Aorta (tissue), 5 donors: ENCODE data around the gene TNS1. TPM values are rescaled to one million over a fixed set of nuclear protein-coding genes. Genes with fewer than 3 reads are reported as not detected.

Source experiments
- ATAC-seq: fragments of 200-7000 bp; cut with Tn5 transposase; one replicate; pipeline ENCODE4 v1.9.1; 2022; ENCODE audit warnings: moderate library complexity; ENCODE audit not compliant: low FRiP score
- DNase-seq, 2 donors: peaks; one replicate each; pipeline ENCODE4 v3.0.0-alpha.2; 2020
- H3K27ac ChIP-seq, 2 donors: one replicate each; pipeline ENCODE4 v1.5.1; 2013; ENCODE audit warnings: low read length in 2 of 2, mild to moderate bottlenecking in 2 of 2, moderate library complexity in 2 of 2, control low read depth in 1 of 2, inconsistent platforms in 1 of 2, low read depth in 1 of 2
- H3K27me3 ChIP-seq, 2 donors: one replicate each; pipeline ENCODE4 v1.6.1; 2013; ENCODE audit warnings: control low read depth in 1 of 2, low read length in 1 of 2, mild to moderate bottlenecking in 1 of 2, moderate library complexity in 1 of 2; ENCODE audit not compliant: insufficient read depth in 2 of 2, control insufficient read depth in 1 of 2
- H3K36me3 ChIP-seq, 2 donors: one replicate each; pipeline ENCODE4 v1.6.1; 2013; ENCODE audit warnings: control low read depth in 1 of 2, low read length in 1 of 2, mild to moderate bottlenecking in 1 of 2; ENCODE audit not compliant: insufficient read depth in 2 of 2, control insufficient read depth in 1 of 2
- H3K4me1 ChIP-seq, 2 donors: one replicate each; pipeline ENCODE4 v1.6.1; 2013; ENCODE audit warnings: low read length in 2 of 2, control low read depth in 1 of 2, mild to moderate bottlenecking in 1 of 2, moderate library complexity in 1 of 2; ENCODE audit not compliant: insufficient read depth in 2 of 2, control insufficient read depth in 1 of 2
- H3K4me3 ChIP-seq, 2 donors: one replicate each; pipeline ENCODE4 v1.5.1; 2013; ENCODE audit warnings: low read length in 2 of 2, control low read depth in 1 of 2, mild to moderate bottlenecking in 1 of 2
- H3K9me3 ChIP-seq: one replicate; pipeline ENCODE4 v1.6.1; 2013; ENCODE audit warnings: mild to moderate bottlenecking, low read length; ENCODE audit not compliant: control insufficient read depth
- WGBS, 2 donors: extraction: QIAGEN DNeasy Blood & Tissue Kit; methylation state at CpG; one replicate each; pipeline ENCODE4 v1.1.7; 2013; 5-methylcytosine and 5-hydroxymethylcytosine counted together
- intact Hi-C, 2 donors: fragments of 100-400 bp; cut with DNase I; formaldehyde crosslinking; loops; one replicate each; pipeline versions ENCODE4 v1.14.2 to v1.15.0; 2022
- polyA plus RNA-seq, 2 donors: library from polyadenylated mRNA; stranded (reverse); fragments of 200-250 nt; gene quantifications; one replicate each; pipeline ENCODE4 v1.2.3, GENCODE V29; 2013
- total RNA-seq, 2 donors: library from RNA; stranded (reverse); fragmentation: NEBNext Ultra II Directional; extraction: Animal tissue kit (Norgen Biotek cat#: 25700); gene quantifications; one replicate each; pipeline ENCODE4 v1.2.1, GENCODE V29; 2021
- donor health status: healthy with polysubstance abuse.
- donor health status: Bipolar disorder and iron deficiency.
- donor health status: DM: no; HTN: no; CAD: no.
- donor health status: DM: no; HTN: no; CAD: no.
- donor health status: DM: yes; HTN: yes; CAD: no.

Gene TNS1
- total and polyA plus RNA-seq, 4 donors: 303 to 1,949 (median 930) TPM

GRCh38 chr2:217776631-217777030 lies 226.2 kb downstream of the TNS1 start:
- no peaks in the 10 kb centered on the region for H3K9me3 ChIP-seq
- DNase-seq (no peak), ATAC-seq (no peak)
- no peak overlapping the region for H3K27ac ChIP-seq
- H3K4me1 ChIP-seq: peaks cover 0 to 5% of the 10 kb centered on the region in 2 donors
- intact Hi-C loops: no loop called here
- no peaks in the 10 kb centered on the region for H3K27me3 ChIP-seq
- H3K36me3 ChIP-seq: peaks cover 4 to 5% of the 10 kb centered on the region in 2 donors
- H3K4me3 ChIP-seq: no peak overlapping the region

GRCh38 chr2:217775920-217776503 lies 226.8 kb downstream of the TNS1 start:
- no peak for DNase-seq
- Histone ChIP-seq H3K4me3 (no peak overlapping the region), H3K9me3 (no peaks in the 10 kb centered on the region), H3K27ac (no peak overlapping the region), H3K36me3 (peaks cover 4 to 5% of the 10 kb centered on the region in 2 donors), H3K27me3 (no peaks in the 10 kb centered on the region), H3K4me1 (peaks cover 0 to 5% of the 10 kb centered on the region in 2 donors)
- 31 to 39% methylated on average over 4 of the region's 4 CpGs for WGBS, 2 donors
- intact Hi-C loops: no loop called here
- no peak for ATAC-seq

GRCh38 chr2:217774232-217774631 lies 228.6 kb downstream of the TNS1 start:
- H3K27me3 ChIP-seq: no peaks in the 10 kb centered on the region
- intact Hi-C loops: no loop called here
- 87 to 90% methylated on average over 3 of the region's 3 CpGs for WGBS, 2 donors
- ATAC-seq: no peak
- H3K4me3 ChIP-seq: no peak overlapping the region
- no peak overlapping the region for H3K27ac ChIP-seq
- H3K36me3 ChIP-seq: peaks cover 5 to 6% of the 10 kb centered on the region in 2 donors
- DNase-seq: no peak
- H3K9me3 ChIP-seq: no peaks in the 10 kb centered on the region
- H3K4me1 ChIP-seq: peaks cover 0 to 5% of the 10 kb centered on the region in 2 donors

GRCh38 chr2:217773539-217773938 lies 229.3 kb downstream of the TNS1 start:
- H3K27ac ChIP-seq: no peak overlapping the region
- intact Hi-C loops: no loop called here

GRCh38 chr2:217766356-217766755 lies 236.4 kb downstream of the TNS1 start:
- H3K27ac ChIP-seq: no peak overlapping the region
- no peak for ATAC-seq
- H3K9me3 ChIP-seq: peaks cover 2% of the 10 kb centered on the region
- no peak for DNase-seq
- 88 to 90% methylated on average over 4 of the region's 4 CpGs for WGBS, 2 donors
- H3K27me3 ChIP-seq: no peaks in the 10 kb centered on the region
- intact Hi-C loops: no loop called here
- no peaks in the 10 kb centered on the region for H3K4me1 ChIP-seq
- H3K36me3 ChIP-seq: peaks cover 5% of the 10 kb centered on the region in 2 donors
- H3K4me3 ChIP-seq: no peak overlapping the region

More at GRCh38 chr2:217773539-217773938, 229.3 kb downstream of the TNS1 start:
- peaks cover 5 to 6% of the 10 kb centered on the region in 2 donors for H3K36me3 ChIP-seq
- no peak for DNase-seq
- no peaks in the 10 kb centered on the region for H3K9me3 ChIP-seq
- H3K4me3 ChIP-seq: no peak overlapping the region
- ATAC-seq: no peak
- no peaks in the 10 kb centered on the region for H3K27me3 ChIP-seq
- H3K4me1 ChIP-seq: peaks cover 0 to 5% of the 10 kb centered on the region in 2 donors

GRCh38 chr2:217761645-217762277 lies 241.0 kb downstream of the TNS1 start:
- H3K4me3 ChIP-seq: no peak overlapping the region
- peaks cover 2% of the 10 kb centered on the region for H3K9me3 ChIP-seq
- H3K27ac ChIP-seq: no peak overlapping the region
- no peaks in the 10 kb centered on the region for H3K4me1 ChIP-seq
- no peak for ATAC-seq
- H3K36me3 ChIP-seq: peaks cover 3 to 5% of the 10 kb centered on the region in 2 donors
- DNase-seq: no peak
- no peaks in the 10 kb centered on the region for H3K27me3 ChIP-seq
- intact Hi-C loops: no loop called here
- 96 to 97% methylated on average over 1 of the region's 1 CpG for whole genome bisulfite sequencing, 2 donors

GRCh38 chr2:217759991-217760390 lies 242.8 kb downstream of the TNS1 start:
- Histone ChIP-seq H3K27ac (no peak overlapping the region), H3K4me1 (no peaks in the 10 kb centered on the region), H3K27me3 (no peaks in the 10 kb centered on the region), H3K4me3 (no peak overlapping the region), H3K9me3 (peaks cover 2% of the 10 kb centered on the region), H3K36me3 (peaks cover 3 to 5% of the 10 kb centered on the region in 2 donors)
- no peak for DNase-seq
- ATAC-seq: no peak
- intact Hi-C loops: loop anchor here in 1 of 2 donors (5.0 kb wide), 1 partner anchor 1078 kb away; no protein-coding TSS in a partner anchor
- WGBS, 2 donors: 87% methylated on average over 2 of the region's 2 CpGs

- Histone ChIP-seq H3K27ac (no peak overlapping the region), H3K4me1 (peaks cover 3 to 6% of the 10 kb centered on the region in 2 donors), H3K4me3 (no peak overlapping the region), H3K9me3 (no peaks in the 10 kb centered on the region), H3K27me3 (no peaks in the 10 kb centered on the region), H3K36me3 (peaks cover 2 to 3% of the 10 kb centered on the region in 2 donors)
- DNase-seq (no peak), ATAC-seq (no peak)
- 60 to 63% methylated on average over 2 of the region's 2 CpGs for WGBS, 2 donors
- intact Hi-C loops: loop anchor here in 1 of 2 donors (5.0 kb wide), 1 partner anchor 1075 kb away; no protein-coding TSS in a partner anchor
These were observed 245.7 kb downstream of the TNS1 start for GRCh38 chr2:217757108-217757463.
